Daoy (cell line): ENCODE data around the gene CHST11. TPM values are rescaled to one million over a fixed set of nuclear protein-coding genes. Genes with fewer than 3 reads are reported as not detected.

Experiments
- DNase-seq: peaks from one replicate; pipeline ENCODE4 v3.0.0-alpha.2; 2015; ENCODE audit warnings: low read depth
- total RNA-seq: library from RNA; depleted of rRNA; stranded (reverse); fragments of >200 nt; shearing (Covaris generic); gene quantifications from 2 replicates; pipeline ENCODE4 v1.2.3, GENCODE V29; 2014; rRNA removed

Gene CHST11
- total RNA-seq, result 28.8 and 37.8 TPM in 2 replicates

- DNase-seq, result peak; percentile 93
These were observed at the start of gene CHST11 for GRCh38 chr12:104456417-104456949. Gene CHST11 (plus strand): TSS chr12:104456948.

GRCh38 chr12:104407438-104407837 lies 49.3 kb upstream of the CHST11 start:
- no peak for DNase-seq

DNA sequence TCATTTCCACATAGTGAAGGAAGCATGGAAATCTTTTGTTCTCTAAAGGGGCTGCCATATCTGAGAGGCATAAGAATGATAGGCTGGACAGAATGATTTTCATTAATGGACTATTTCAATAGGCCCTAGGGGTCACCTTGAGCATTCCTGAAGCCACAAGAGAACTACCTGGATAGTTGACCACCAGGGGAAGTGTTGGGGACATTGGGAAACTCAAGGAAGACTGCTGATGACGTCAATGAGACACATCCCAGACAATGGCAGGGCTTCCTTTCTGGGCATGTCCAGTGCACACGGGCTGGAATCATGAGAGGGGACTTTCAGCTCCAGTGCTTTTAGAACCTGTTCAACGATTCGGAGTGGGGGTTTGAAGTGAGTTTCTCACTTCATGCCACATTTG lies 48.8 kb upstream of the CHST11 start:
- DNase-seq, result no peak

DNA sequence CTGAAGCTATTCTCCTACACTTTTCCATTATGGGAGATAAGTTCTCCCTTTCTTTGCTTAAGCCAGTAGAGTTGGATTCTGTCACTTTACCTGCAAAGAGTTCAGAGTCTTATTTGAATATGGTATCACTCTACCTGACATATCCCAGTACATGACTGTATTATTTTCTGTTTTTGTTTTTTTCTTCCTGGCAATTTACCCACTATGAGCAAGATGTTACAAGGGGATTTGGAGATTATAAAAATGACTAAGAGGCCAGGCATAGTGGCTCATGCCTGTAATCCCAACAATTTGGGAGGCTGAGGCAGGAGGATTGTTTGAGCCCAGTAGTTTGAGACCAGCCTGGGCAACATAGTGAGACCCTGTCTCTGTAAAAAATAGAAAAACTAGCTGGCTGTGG lies 46.4 kb upstream of the CHST11 start:
- no peak for DNase-seq

DNA sequence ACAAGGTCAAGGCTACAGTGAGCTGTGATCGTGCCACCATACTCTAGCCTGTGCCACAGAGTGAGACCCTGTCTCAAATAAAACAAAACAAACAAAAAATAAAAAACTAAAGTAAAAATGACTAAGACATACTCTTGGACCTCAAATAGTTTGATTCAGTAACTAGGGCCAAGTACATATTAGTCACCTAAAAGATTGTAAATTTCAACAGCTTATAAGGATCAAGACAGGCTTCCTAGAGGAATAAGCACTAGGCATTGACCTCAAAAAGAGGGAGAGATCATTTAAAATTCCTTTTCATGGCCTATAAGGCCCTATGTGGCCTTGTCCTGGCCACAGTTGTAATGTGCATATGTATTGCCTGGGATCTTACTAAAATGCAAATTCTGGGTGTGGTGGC lies 46.0 kb upstream of the CHST11 start:
- DNase-seq, result no peak

DNA sequence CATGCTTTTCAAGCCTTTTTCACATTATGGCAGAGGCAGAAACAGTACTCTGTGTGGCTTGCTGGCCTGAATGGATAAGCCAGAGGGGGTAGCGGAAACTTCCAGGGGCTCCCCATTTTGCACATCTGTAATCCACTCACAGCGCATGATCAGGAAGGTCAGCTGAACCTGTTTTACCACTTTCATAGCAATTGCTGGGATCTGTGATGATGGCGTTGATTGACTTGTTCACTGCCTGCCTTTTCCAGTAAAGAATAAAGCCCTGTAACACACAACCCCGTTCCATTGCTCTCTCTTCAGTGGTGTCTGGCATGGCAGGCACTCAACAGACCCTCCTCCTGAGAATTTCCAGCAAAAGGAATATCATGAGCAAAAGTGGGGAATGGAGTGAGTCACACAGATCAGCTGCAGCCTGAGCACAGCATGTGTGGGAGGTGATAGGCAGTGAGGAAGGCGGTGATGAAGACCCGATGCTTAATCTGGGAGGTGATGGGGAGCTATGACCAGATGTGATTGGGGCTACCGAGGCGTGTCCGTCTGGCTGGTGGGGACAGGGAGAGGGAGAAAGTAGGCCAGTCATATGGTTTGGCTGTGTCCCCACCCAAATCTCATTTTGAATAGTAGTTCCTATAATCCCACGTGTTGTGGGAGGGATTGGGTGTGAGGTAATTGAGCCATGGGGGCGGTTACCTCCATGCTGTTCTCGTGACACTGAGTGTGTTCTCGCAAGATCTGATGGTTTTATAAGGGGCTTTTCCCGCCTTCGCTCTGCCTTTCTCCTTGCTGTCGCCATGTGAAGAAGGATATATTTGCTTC lies 44.7 kb upstream of the CHST11 start:
- no peak for DNase-seq

GRCh38 chr12:104412681-104413080 lies 44.1 kb upstream of the CHST11 start:
- DNase-seq, result no peak

DNA sequence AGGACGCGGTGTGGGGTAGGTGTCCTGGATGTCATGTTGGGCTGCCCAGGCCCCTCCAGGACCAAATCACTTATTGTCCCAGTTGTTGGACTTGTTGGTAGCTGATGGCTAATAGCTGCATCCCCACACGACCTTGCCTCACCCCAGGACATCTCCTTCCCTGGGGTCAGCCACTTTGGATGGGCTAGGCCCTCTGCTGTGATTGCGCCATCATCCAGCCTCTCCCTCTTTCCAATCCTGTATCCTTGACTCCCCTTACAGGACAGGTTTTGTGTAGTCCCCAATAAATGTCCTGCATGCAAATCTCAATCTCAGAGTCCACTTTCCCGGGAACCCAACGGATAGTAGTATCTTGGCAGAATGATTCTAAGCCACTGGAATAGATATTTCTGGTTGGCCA lies 43.4 kb upstream of the CHST11 start:
- no peak for DNase-seq

GRCh38 chr12:104414581-104415341 lies 42.0 kb upstream of the CHST11 start:
- peak; percentile 16 for DNase-seq

- no peak for DNase-seq
These were observed 41.3 kb upstream of the CHST11 start for GRCh38 chr12:104415342-104415980.

- DNase-seq, result no peak
These were observed 40.6 kb upstream of the CHST11 start for GRCh38 chr12:104416136-104416535.

DNA sequence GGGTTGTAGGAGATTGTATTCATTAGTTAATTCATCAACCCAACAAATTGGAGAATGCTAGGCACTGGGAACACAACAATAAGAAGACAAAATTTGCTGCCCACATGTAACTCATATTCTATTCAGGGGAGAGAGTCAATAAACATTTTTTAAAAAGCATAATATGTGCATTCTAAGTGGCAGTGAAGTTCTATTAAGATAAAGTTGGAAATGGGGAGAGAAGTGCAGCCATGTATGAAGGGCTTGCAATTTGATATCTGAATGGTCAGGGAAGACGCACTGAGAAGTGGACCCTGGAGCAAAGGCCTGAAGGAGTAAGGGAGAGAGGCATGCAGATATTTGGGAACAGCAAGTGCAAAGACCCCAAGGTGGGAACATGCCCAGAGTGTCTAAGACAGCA lies 40.2 kb upstream of the CHST11 start:
- DNase-seq, result no peak

DNA sequence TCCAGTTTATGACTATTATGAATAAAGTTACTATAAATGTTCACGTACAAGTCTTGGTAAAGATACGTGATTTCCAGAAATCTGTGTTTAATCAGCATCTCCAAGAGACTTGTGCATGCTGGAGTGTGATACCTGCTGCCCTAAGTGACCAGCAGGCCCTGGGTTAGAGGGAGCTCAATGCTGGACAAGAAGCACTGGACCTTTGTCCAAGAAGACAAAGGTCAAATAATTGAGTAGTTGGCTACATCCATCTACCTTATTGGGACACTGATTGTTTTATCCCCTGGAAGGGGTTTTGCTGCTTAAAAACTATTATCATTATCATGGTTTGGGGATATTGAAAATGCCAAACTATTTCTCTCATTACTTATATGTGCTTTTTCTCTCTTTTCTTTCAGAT lies 37.0 kb upstream of the CHST11 start:
- no peak for DNase-seq

DNA sequence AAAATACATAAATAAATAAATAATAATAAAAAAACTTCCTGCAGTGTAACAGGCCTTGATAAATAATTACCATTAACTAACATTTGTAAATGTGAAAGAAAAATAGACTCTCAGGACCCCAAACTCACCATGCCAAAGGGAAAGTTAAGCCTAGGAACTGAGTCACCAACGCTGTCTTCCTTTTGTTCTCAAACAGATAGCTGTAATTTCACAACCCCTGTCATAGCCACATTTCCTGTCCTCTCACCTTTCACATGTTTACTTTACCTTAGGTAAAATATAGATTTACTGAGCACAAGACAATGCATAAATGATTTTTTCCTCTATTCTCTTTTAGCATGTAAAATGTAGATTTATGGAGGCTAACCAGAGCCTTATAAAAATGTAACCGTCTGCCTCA lies 35.9 kb upstream of the CHST11 start:
- DNase-seq, result peak; percentile 13

GRCh38 chr12:104421343-104421742 lies 35.4 kb upstream of the CHST11 start:
- DNase-seq, result no peak

GRCh38 chr12:104422441-104422840 lies 34.3 kb upstream of the CHST11 start:
- DNase-seq, result no peak

DNA sequence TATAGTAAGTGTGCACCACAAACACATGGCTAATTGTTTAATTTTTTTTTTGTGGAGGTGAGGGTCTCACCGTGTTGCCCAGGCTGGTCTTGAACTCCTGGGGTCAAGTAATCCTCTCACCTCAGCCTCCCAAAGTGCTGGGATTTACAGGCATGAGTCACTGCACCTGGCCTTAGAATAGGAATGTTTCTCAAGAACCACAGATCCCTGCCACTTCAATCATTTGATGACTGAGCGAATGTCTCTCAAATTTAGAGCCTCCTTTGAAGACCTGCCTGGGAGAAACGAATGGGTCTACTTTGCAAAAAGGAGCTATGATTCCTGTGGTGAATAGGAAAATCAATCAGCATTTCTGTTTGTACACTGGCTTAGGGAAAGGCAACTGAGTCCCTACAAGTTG lies 33.5 kb upstream of the CHST11 start:
- DNase-seq, result no peak

DNA sequence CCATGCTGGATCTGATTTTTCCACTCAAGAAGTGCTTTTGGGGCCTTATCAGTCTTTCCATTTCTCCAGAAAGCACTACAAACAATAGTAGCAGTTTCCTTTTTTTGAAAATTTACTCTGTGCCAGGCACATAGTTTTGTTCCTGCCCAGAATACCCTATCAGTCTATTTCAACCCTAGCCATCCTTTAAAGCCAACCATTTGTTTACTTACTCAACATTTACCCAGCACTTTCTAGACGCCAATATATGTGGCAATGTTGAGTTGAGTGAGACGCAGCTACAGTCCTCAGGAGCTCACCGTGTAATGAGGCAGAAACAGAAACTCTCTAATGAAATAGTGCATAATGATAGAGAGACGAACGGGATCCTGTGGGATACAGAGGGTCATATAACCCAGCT lies 32.9 kb upstream of the CHST11 start:
- DNase-seq, result no peak

GRCh38 chr12:104424955-104425354 lies 31.8 kb upstream of the CHST11 start:
- no peak for DNase-seq

GRCh38 chr12:104425614-104426013 lies 31.1 kb upstream of the CHST11 start:
- no peak for DNase-seq

DNA sequence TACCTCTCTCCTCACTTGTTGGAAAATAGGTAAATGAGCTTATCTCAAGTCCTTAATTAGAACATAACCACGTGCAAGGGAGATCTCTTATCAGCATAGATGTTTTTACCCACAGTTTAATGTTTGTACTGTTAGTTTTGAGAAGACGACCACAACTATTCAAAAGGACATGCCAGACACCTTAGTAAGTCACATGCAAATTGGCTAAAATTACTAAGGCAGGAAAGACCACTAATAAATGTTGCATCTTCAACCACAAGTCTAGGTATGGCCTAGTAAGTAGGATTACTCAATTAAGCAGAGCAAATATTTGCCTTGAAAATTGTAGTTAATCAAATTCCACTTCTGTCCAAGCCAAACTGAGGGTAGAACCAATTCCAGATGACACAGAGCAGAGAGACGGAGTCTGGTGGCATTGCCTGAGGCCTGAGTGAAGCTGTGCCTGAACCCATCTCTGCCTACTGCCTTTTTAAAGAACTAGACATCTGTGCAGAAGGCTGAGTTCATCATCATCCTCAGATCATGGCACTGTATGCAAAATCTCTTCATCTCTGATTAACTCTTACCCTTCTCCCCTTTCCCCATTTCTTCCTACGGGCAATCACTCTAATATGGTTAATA lies 29.7 kb upstream of the CHST11 start:
- DNase-seq, result peak; percentile 58

GRCh38 chr12:104427547-104427938 lies 29.2 kb upstream of the CHST11 start:
- no peak for DNase-seq
